ENCODE measurements around the gene SPEM3. TPM values are rescaled to one million over a fixed set of nuclear protein-coding genes. Genes with fewer than 3 reads are reported as not detected.

The SPEM3 gene
- total and polyA plus RNA-seq, 2 of the 13 experiments (the other 11 are each of a cell fraction or from before 2014, with no cell fraction given) = not detected

GRCh38 chr17:7436556-7437368, 8.1 kb downstream of the SPEM3 start (continued):
- TF ChIP-seq MEF2D (CRISPR knock-in tag; IDR thresholded peaks at IDR 0.05) (no peak), PHF21A (CRISPR knock-in tag; IDR thresholded peaks at IDR 0.05) (no peak), ZNF205 (CRISPR knock-in tag; IDR thresholded peaks at IDR 0.05) (no peak), ISX (CRISPR knock-in tag; conservative IDR thresholded peaks at IDR 0.05) (no peak), SP4 (CRISPR knock-in tag; IDR thresholded peaks at IDR 0.05) (no peak), ATF7 (IDR thresholded peaks at IDR 0.05) (peak; percentile 71; the same call in 1 of the 2 replicates), ATF7 (CRISPR knock-in tag; IDR thresholded peaks at IDR 0.05) (no peak), ZNF816 (CRISPR knock-in tag; IDR thresholded peaks at IDR 0.05; ENCODE audit: borderline replicate concordance) (no peak), MED1 (CRISPR knock-in tag; IDR thresholded peaks at IDR 0.05) (peak; percentile 33; the same call in 1 of the 2 replicates), RELA (CRISPR knock-in tag; IDR thresholded peaks at IDR 0.05) (no peak), TEAD3 (CRISPR knock-in tag; optimal IDR thresholded peaks at IDR 0.05; ENCODE audit: borderline replicate concordance) (peak; percentile 78), ZNF850 (CRISPR knock-in tag; conservative IDR thresholded peaks at IDR 0.05) (no peak), MTA3 (CRISPR knock-in tag; IDR thresholded peaks at IDR 0.05) (no peak), FOXC1 (CRISPR knock-in tag; IDR thresholded peaks at IDR 0.05; ENCODE audit: borderline replicate concordance) (no peak)
- TF ChIP-seq, protein P1, sequence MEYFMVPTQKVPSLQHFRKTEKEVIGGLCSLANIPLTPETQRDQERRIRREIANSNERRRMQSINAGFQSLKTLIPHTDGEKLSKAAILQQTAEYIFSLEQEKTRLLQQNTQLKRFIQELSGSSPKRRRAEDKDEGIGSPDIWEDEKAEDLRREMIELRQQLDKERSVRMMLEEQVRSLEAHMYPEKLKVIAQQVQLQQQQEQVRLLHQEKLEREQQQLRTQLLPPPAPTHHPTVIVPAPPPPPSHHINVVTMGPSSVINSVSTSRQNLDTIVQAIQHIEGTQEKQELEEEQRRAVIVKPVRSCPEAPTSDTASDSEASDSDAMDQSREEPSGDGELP (IDR thresholded peaks at IDR 0.05; ENCODE audit: borderline replicate concordance, low read depth) = no peak
- TF ChIP-seq, protein P2, sequence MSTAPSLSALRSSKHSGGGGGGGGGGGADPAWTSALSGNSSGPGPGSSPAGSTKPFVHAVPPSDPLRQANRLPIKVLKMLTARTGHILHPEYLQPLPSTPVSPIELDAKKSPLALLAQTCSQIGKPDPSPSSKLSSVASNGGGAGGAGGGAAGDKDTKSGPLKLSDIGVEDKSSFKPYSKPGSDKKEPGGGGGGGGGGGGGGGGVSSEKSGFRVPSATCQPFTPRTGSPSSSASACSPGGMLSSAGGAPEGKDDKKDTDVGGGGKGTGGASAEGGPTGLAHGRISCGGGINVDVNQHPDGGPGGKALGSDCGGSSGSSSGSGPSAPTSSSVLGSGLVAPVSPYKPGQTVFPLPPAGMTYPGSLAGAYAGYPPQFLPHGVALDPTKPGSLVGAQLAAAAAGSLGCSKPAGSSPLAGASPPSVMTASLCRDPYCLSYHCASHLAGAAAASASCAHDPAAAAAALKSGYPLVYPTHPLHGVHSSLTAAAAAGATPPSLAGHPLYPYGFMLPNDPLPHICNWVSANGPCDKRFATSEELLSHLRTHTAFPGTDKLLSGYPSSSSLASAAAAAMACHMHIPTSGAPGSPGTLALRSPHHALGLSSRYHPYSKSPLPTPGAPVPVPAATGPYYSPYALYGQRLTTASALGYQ (CRISPR knock-in tag; IDR thresholded peaks at IDR 0.05) = no peak
- TF ChIP-seq, protein P3, sequence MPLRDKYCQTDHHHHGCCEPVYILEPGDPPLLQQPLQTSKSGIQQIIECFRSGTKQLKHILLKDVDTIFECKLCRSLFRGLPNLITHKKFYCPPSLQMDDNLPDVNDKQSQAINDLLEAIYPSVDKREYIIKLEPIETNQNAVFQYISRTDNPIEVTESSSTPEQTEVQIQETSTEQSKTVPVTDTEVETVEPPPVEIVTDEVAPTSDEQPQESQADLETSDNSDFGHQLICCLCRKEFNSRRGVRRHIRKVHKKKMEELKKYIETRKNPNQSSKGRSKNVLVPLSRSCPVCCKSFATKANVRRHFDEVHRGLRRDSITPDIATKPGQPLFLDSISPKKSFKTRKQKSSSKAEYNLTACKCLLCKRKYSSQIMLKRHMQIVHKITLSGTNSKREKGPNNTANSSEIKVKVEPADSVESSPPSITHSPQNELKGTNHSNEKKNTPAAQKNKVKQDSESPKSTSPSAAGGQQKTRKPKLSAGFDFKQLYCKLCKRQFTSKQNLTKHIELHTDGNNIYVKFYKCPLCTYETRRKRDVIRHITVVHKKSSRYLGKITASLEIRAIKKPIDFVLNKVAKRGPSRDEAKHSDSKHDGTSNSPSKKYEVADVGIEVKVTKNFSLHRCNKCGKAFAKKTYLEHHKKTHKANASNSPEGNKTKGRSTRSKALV (CRISPR knock-in tag; IDR thresholded peaks at IDR 0.05) = peak; percentile 81
- TF ChIP-seq, protein P4, sequence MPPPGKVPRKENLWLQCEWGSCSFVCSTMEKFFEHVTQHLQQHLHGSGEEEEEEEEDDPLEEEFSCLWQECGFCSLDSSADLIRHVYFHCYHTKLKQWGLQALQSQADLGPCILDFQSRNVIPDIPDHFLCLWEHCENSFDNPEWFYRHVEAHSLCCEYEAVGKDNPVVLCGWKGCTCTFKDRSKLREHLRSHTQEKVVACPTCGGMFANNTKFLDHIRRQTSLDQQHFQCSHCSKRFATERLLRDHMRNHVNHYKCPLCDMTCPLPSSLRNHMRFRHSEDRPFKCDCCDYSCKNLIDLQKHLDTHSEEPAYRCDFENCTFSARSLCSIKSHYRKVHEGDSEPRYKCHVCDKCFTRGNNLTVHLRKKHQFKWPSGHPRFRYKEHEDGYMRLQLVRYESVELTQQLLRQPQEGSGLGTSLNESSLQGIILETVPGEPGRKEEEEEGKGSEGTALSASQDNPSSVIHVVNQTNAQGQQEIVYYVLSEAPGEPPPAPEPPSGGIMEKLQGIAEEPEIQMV (CRISPR knock-in tag; IDR thresholded peaks at IDR 0.05; ENCODE audit: low read depth) = peak; percentile 76
- TF ChIP-seq, protein P5, sequence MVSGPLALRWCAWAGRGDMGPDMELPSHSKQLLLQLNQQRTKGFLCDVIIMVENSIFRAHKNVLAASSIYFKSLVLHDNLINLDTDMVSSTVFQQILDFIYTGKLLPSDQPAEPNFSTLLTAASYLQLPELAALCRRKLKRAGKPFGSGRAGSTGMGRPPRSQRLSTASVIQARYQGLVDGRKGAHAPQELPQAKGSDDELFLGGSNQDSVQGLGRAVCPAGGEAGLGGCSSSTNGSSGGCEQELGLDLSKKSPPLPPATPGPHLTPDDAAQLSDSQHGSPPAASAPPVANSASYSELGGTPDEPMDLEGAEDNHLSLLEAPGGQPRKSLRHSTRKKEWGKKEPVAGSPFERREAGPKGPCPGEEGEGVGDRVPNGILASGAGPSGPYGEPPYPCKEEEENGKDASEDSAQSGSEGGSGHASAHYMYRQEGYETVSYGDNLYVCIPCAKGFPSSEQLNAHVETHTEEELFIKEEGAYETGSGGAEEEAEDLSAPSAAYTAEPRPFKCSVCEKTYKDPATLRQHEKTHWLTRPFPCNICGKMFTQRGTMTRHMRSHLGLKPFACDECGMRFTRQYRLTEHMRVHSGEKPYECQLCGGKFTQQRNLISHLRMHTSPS (CRISPR knock-in tag; IDR thresholded peaks at IDR 0.05; ENCODE audit: low read depth) = peak; percentile 57; the same call in 1 of the 2 replicates

Measured in HepG2 (cell line).